Measurements from ENCODE around the gene NFKBIZ.

GRCh38 chr3:101823525-101823924 is 25.8 kb upstream of the NFKBIZ start:
- TF ChIP-seq CTCF (IDR thresholded peaks at IDR 0.05) = no peak
- TF ChIP-seq POLR2A (IDR thresholded peaks at IDR 0.05) = no peak
- TF ChIP-seq POLR2AphosphoS5 (IDR thresholded peaks at IDR 0.05) = no peak
